ENCODE results near the gene PRPH. TPM values are rescaled to one million over a fixed set of nuclear protein-coding genes. Genes with fewer than 3 reads are reported as not detected.

The PRPH gene
- total and polyA plus RNA-seq, 2 of the 8 experiments (the other 6 are each of a cell fraction or from before 2014, with no cell fraction given) = 0.79 to 1.4 TPM

DNA sequence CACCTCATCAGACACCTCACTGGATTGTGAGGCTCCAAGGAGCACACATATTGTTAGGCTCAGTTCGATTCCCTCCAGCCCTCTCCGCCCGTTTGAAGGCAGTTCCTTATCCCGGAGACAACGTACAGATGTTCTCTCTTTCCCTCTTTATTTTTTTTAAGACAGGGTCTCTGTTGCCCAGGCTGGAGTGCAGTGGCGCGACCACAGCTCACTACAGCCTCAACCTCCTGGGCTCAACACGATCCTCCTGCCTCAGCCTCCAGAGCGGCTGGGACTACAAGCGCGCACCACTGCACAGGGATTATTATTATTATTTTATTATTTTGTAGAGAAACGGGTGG, 27.4 kb downstream of the PRPH start (continued):
- TF ChIP-seq, protein P1, sequence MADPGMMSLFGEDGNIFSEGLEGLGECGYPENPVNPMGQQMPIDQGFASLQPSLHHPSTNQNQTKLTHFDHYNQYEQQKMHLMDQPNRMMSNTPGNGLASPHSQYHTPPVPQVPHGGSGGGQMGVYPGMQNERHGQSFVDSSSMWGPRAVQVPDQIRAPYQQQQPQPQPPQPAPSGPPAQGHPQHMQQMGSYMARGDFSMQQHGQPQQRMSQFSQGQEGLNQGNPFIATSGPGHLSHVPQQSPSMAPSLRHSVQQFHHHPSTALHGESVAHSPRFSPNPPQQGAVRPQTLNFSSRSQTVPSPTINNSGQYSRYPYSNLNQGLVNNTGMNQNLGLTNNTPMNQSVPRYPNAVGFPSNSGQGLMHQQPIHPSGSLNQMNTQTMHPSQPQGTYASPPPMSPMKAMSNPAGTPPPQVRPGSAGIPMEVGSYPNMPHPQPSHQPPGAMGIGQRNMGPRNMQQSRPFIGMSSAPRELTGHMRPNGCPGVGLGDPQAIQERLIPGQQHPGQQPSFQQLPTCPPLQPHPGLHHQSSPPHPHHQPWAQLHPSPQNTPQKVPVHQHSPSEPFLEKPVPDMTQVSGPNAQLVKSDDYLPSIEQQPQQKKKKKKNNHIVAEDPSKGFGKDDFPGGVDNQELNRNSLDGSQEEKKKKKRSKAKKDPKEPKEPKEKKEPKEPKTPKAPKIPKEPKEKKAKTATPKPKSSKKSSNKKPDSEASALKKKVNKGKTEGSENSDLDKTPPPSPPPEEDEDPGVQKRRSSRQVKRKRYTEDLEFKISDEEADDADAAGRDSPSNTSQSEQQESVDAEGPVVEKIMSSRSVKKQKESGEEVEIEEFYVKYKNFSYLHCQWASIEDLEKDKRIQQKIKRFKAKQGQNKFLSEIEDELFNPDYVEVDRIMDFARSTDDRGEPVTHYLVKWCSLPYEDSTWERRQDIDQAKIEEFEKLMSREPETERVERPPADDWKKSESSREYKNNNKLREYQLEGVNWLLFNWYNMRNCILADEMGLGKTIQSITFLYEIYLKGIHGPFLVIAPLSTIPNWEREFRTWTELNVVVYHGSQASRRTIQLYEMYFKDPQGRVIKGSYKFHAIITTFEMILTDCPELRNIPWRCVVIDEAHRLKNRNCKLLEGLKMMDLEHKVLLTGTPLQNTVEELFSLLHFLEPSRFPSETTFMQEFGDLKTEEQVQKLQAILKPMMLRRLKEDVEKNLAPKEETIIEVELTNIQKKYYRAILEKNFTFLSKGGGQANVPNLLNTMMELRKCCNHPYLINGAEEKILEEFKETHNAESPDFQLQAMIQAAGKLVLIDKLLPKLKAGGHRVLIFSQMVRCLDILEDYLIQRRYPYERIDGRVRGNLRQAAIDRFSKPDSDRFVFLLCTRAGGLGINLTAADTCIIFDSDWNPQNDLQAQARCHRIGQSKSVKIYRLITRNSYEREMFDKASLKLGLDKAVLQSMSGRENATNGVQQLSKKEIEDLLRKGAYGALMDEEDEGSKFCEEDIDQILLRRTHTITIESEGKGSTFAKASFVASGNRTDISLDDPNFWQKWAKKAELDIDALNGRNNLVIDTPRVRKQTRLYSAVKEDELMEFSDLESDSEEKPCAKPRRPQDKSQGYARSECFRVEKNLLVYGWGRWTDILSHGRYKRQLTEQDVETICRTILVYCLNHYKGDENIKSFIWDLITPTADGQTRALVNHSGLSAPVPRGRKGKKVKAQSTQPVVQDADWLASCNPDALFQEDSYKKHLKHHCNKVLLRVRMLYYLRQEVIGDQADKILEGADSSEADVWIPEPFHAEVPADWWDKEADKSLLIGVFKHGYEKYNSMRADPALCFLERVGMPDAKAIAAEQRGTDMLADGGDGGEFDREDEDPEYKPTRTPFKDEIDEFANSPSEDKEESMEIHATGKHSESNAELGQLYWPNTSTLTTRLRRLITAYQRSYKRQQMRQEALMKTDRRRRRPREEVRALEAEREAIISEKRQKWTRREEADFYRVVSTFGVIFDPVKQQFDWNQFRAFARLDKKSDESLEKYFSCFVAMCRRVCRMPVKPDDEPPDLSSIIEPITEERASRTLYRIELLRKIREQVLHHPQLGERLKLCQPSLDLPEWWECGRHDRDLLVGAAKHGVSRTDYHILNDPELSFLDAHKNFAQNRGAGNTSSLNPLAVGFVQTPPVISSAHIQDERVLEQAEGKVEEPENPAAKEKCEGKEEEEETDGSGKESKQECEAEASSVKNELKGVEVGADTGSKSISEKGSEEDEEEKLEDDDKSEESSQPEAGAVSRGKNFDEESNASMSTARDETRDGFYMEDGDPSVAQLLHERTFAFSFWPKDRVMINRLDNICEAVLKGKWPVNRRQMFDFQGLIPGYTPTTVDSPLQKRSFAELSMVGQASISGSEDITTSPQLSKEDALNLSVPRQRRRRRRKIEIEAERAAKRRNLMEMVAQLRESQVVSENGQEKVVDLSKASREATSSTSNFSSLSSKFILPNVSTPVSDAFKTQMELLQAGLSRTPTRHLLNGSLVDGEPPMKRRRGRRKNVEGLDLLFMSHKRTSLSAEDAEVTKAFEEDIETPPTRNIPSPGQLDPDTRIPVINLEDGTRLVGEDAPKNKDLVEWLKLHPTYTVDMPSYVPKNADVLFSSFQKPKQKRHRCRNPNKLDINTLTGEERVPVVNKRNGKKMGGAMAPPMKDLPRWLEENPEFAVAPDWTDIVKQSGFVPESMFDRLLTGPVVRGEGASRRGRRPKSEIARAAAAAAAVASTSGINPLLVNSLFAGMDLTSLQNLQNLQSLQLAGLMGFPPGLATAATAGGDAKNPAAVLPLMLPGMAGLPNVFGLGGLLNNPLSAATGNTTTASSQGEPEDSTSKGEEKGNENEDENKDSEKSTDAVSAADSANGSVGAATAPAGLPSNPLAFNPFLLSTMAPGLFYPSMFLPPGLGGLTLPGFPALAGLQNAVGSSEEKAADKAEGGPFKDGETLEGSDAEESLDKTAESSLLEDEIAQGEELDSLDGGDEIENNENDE (IDR thresholded peaks at IDR 0.05; ENCODE audit: insufficient replicate concordance, low read length) = no peak
- TF ChIP-seq TEAD4 (IDR thresholded peaks at IDR 0.05; ENCODE audit: low read depth, low read length) (no peak), NANOG (IDR thresholded peaks at IDR 0.05; ENCODE audit: insufficient read depth, low read depth, low read length, poor library complexity, severe bottlenecking) (no peak)

Data from H1 (cell line).